H1 (cell line): ENCODE measurements around the gene GSK3B.

ENCODE experiments used
- CBX5 ChIP-seq: fragments of 300-800, 300-1000 bp; sonication (generic); IDR thresholded peaks from 2 replicates; pipeline ENCODE4 v1.7.1; 2016; ENCODE audit warnings: antibody characterized with exemption, low read length, low read depth
- GTF2F1 ChIP-seq: IDR thresholded peaks from 2 replicates; pipeline ENCODE4 v1.6.1; 2012; ENCODE audit warnings: low read depth, low read length, improper control_type of control experiment, borderline replicate concordance
- YY1 ChIP-seq: IDR thresholded peaks from 2 replicates; pipeline ENCODE4 v1.6.1; 2011; ENCODE audit warnings: low read depth, mild to moderate bottlenecking, low read length

GRCh38 chr3:120114376-120114775 is 20.1 kb upstream of the GSK3B start:
- TF ChIP-seq GTF2F1 (no peak), CBX5 (no peak), YY1 (no peak)
